ENCODE measurements around the gene MINPP1. TPM values are rescaled to one million over a fixed set of nuclear protein-coding genes. Genes with fewer than 3 reads are reported as not detected.
"Not testable (repeated sequence)": the region's sequence is repeated elsewhere in the genome, so short reads cannot be mapped to it uniquely, and the experiment has no call there.

MINPP1 gene
- total RNA-seq, 1 donor from 2014 or later, result 7.3 TPM

GRCh38 chr10:87558333-87558732 lies 53.6 kb downstream of the MINPP1 start:
- DNase-seq (ENCODE audit: low spot score), result no peak
- intact Hi-C loops (cut with DNase I), result no loop called here

DNA sequence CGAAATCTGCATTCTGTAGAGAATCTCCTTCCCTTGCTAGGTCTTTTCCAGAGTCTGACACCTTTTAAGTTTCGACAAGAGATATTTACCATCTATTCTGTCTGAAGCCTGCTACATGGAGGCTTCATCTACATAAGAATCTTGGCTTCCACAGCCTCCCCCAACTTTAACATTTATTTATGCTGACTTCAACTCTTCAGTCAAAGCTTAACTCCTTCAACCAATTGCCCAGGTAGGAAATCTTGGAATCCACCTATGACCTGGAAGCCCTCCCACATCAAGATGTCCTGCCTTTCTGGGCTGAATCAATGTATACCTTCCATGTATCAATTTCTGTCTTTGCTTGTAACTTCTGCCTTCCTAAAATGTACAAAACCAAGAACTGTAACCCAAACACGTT lies 54.7 kb downstream of the MINPP1 start:
- DNase-seq (ENCODE audit: low spot score), result no peak
- intact Hi-C loops (cut with DNase I), result no loop called here

DNA sequence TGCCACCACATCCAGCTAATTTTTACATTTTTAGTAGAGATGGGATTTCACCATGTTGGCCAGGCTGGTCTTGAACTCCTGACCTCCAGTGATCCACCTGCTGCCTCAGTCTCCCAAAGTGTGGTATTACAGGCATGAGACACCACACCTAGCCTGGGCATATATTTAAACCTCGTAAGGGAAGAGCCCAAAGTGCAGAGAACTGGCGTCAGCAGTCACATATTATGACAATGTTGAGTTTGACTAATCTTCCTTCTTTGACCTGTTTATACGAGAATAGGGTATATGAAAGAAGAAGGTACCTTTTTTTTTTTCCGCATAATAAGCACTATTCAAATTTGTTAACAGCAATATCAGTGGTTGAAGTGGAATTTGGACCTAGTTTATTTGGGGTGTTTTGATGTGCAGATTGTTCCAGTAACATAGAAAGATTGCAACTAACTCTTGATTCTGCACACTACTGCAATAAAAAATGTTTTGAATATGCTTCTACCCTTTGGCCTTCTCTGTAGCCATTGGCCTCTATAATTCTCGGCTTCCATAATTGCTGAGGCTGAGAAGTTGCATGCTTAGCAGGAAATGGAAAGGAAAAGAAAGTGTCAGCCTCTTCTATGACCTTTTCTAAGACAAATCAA lies 55.9 kb downstream of the MINPP1 start:
- intact Hi-C loops (cut with DNase I), result no loop called here
- DNase-seq (ENCODE audit: low spot score), result no peak

- intact Hi-C loops (cut with DNase I), result no loop called here
- DNase-seq (ENCODE audit: low spot score), result no peak
Measured at GRCh38 chr10:87562750-87563149, 58.1 kb downstream of the MINPP1 start.

DNA sequence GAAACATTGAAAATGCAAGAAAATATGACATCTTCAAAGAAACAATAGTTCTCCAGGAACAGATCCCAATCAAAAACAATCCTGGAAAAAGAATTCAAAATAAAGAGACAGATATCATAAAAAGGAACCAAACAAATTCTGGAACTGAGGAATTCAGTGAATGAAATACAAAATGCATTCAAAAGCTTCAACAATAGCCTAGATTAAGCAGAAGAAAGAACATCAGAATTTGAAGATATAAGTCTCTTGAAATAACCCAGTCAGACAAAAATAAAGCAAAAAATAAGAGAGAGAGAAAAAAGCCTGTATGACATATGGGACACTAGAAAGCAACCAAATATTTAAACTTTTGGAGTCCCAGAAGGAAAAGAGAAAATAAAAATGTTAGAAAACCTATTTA lies 60.3 kb downstream of the MINPP1 start:
- DNase-seq (ENCODE audit: low spot score), result no peak
- intact Hi-C loops (cut with DNase I), result no loop called here

DNA sequence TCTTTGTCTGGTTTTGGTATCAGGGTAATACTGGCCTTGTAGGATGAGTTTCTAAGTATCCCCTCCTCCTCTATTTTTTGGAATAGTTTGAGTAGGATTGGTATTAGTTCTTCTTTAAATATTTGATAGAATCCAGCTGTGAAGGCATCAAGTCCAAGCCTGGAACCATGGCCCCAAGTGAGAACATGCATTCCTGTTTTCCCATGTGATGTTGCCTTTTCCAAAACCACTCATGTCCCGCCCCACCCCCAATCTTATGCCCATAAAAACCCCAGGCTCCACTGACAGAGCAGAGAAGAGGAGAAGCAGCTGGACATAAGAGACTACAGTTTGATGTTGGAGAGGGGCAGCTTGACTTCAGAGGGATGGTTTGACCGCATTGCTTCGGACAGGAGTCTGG lies 71.2 kb downstream of the MINPP1 start:
- intact Hi-C loops (cut with DNase I), result no loop called here
- DNase-seq (ENCODE audit: low spot score), result no peak

- intact Hi-C loops (cut with DNase I), result no loop called here
- no peak for DNase-seq (ENCODE audit: low spot score)
Measured at GRCh38 chr10:87578160-87578841, 73.6 kb downstream of the MINPP1 start.

- intact Hi-C loops (cut with DNase I), result no loop called here
- no peak for DNase-seq (ENCODE audit: low spot score)
Measured at GRCh38 chr10:87578842-87579401, 74.2 kb downstream of the MINPP1 start.

DNA sequence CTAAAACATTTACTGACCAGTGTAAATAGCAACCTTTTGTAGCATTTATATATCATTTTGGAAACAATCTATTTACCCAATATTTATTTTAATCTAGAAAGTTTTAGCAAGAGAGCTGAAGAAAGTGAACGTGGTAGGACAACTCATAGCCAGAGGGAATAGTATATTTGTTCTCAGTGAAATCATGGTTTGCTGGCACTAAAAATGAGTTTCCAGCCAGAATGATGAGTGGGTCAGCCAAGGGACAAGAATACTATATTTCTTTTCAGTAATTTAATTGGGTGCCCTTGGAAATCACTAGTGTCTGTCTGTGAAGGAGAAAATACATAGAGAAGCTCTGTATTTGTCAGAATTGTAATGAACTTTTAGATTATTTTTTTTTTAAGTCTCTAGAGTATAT lies 74.9 kb downstream of the MINPP1 start:
- DNase-seq (ENCODE audit: low spot score), result no peak
- intact Hi-C loops (cut with DNase I), result no loop called here

- intact Hi-C loops (cut with DNase I), result no loop called here
- DNase-seq (ENCODE audit: low spot score), result no peak
Measured at GRCh38 chr10:87580016-87580415, 75.3 kb downstream of the MINPP1 start.

- intact Hi-C loops (cut with DNase I), result no loop called here
Measured at GRCh38 chr10:87585565-87586514, 81.1 kb downstream of the MINPP1 start.

DNA sequence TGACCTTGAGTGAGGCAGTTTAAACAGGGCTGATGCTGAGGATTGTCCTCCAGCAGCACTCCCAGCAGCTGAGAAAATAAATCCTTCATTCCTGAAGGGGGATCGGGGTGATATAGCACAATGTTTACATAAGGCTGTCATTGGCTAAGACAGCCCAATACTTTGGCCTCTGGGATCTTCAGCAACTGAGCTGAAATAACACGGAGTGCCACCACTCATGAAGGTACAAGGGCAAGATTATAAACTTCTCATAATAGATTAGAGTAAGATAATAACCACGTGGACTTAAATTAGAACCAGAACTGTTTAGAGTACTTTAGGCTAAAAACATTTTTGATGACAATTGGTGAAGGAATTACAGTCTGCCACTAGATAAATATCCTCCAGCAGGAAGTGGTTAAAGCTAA lies 85.0 kb downstream of the MINPP1 start:
- no peak for DNase-seq (ENCODE audit: low spot score)
- intact Hi-C loops (cut with DNase I), result no loop called here

More at GRCh38 chr10:87585565-87586514, 81.1 kb downstream of the MINPP1 start:
- no peak for DNase-seq (ENCODE audit: low spot score)

DNA sequence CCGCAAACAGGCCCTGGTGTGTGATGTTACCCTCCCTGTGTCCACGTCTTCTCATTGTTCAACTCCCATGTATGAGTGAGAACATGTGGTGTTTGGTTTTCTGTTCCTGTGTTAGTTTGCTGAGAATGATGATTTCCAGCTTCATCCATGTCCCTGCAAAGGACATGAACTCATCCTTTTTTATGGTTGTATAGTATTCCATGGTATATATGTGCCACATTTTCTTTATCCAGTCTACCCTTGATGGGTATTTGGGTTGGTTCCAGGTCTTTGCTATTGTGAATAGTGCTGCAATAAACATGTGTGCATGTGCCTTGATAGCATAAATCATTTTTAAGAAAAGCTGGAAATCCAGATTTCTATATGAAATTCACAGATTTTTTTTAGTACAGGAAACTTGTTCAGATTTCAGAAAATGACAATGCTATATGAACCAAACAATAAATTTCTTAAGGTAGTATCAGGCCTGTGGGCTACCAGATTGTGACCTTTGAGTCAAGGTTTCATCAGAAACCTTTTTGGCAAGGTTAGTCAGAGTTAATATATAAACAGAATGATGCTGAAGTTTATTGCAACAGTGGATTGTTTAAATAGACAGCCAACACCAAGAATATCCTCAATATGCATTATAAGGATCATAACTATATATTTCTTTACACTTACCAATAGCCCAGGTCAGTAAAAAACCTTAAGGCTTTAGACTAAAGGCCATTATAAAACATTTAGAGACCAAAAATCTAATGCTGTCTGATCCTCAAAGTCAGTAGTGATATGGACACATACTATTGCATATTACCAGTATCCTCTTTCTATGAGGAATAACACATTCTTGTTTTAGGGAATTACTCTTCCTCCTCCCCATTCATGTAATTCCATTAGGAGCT lies 86.3 kb downstream of the MINPP1 start:
- DNase-seq (ENCODE audit: low spot score), result no peak
- intact Hi-C loops (cut with DNase I), result no loop called here

DNA sequence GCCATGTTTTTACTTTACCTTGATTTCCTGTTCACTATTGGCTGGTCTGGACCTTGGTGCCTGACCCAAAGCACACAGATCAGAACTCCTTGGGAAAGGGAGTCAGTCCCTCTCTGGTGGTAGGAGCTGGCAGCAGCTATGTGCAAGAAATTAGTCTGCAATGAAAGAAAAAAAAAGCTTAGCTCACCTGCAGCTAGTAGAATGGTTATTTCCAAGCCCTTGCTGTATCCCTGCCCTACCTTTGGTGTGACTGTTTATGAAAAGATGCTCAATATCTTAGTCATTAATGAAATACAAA lies 86.8 kb downstream of the MINPP1 start:
- intact Hi-C loops (cut with DNase I), result no loop called here
- DNase-seq (ENCODE audit: low spot score), result no peak

- intact Hi-C loops (cut with DNase I); DNase-seq (ENCODE audit: low spot score): not testable (repeated sequence)
Measured at GRCh38 chr10:87592920-87593319, 88.2 kb downstream of the MINPP1 start.

GRCh38 chr10:87593702-87594101 lies 89.0 kb downstream of the MINPP1 start:
- DNase-seq (ENCODE audit: low spot score), result no peak
- intact Hi-C loops (cut with DNase I), result no loop called here

- intact Hi-C loops (cut with DNase I), result no loop called here
- no peak for DNase-seq (ENCODE audit: low spot score)
Measured at GRCh38 chr10:87594181-87594580, 89.5 kb downstream of the MINPP1 start.

DNA sequence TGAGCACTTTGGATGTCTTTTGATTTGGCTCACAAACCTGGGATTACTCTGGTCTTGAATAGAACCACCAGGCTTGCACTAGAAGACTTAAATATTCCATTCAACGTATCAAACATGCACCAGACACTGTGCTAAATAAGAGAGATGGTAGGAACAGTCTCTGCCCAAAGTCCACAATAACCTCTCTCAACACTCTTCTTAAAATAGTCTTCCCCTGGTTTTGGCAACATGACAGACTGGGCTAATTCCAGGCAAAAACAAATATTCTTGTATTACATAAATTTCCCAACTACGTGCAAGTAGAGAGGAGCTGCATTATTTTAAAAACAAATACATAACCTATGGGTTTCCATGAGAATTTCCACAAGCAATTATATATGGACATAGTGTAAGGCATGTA lies 90.2 kb downstream of the MINPP1 start:
- intact Hi-C loops (cut with DNase I), result no loop called here
- DNase-seq (ENCODE audit: low spot score), result no peak

GRCh38 chr10:87596351-87596750 lies 91.7 kb downstream of the MINPP1 start:
- intact Hi-C loops (cut with DNase I), result no loop called here
- DNase-seq (ENCODE audit: low spot score), result no peak

All from cardiac septum (tissue), 1 donor.